Eye (tissue), 1 donor: ENCODE measurements around the gene FEZF1.
"Not testable (repeated sequence)": the region's sequence is repeated elsewhere in the genome, so short reads cannot be mapped to it uniquely, and the experiment has no call there.

Experiments used
- DNase-seq: peaks from one replicate; pipeline ENCODE4 v3.0.0-alpha.2; 2015

FEZF1 gene

DNA sequence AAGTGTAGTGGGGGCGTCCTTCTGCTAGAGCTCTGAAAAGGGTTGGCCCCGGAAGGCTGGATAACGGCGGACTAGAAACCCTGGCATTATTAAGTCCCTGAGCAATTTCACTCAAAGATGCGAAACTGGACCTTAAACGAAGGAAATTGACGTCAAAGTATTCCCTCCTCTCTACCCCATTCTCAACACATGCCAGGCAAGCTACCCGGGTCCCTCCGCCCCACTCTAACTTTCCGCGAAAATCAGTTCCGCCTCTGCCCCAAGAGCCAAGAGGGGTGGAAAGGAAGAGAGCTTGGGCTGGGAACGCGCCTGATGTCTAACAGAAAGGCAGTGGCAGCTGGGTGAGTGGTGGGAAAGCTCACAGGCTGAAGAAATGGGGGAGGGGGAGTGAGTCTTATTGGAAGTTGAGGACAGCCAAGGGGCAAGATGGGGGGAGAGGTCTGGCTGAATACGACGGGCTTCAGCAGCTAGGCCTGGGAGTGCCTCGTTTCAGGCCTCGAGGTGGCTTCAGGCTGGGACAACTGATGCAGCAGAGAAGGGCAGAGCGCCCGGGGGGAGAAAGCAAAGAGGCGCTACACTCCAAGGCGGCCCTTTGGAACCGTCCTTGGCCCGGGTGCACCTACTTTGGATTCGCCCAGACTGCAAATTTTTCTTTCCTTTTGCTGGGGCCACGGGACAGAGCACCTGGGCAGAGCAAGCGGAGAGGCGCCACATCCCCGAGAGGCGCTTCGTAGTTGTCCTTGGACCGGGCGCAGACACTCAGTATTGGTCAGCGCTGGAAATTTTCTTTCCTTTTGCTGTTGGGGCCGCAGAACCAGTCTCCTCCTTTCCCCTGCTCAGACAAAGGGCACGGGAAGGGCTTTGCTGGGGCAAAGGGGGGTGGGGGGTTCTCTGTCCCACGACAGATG lies 2.0 kb upstream of the FEZF1 start:
- DNase-seq = peak; percentile 84

- DNase-seq = peak; percentile 83
These were observed 1.1 kb upstream of the FEZF1 start for GRCh38 chr7:122305475-122306319.

DNA sequence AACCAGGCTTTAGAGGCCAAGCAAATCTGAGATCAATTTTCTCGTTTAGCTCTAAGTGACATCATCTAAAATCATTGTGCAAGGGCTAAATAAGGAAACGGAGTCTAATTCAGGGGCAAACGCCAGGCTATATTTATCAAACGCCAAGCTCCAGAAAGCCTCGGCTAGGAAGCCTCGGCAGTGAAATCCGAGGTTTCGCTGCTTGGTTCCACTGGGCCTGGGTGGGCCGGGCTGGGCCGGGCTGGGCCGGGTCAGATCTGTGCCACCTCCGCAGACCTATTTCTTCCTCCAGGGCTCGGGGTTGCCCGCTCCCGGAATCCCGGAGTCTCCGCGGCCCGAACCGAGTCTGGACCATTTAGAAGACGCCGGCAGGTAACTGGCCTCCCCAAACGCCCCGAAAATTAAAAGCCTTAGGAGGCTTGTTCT lies 459 bp upstream of the FEZF1 start:
- DNase-seq = peak; percentile 74

GRCh38 chr7:122303531-122304318 lies 825 bp downstream of the FEZF1 start:
- peak; percentile 77 for DNase-seq

DNA sequence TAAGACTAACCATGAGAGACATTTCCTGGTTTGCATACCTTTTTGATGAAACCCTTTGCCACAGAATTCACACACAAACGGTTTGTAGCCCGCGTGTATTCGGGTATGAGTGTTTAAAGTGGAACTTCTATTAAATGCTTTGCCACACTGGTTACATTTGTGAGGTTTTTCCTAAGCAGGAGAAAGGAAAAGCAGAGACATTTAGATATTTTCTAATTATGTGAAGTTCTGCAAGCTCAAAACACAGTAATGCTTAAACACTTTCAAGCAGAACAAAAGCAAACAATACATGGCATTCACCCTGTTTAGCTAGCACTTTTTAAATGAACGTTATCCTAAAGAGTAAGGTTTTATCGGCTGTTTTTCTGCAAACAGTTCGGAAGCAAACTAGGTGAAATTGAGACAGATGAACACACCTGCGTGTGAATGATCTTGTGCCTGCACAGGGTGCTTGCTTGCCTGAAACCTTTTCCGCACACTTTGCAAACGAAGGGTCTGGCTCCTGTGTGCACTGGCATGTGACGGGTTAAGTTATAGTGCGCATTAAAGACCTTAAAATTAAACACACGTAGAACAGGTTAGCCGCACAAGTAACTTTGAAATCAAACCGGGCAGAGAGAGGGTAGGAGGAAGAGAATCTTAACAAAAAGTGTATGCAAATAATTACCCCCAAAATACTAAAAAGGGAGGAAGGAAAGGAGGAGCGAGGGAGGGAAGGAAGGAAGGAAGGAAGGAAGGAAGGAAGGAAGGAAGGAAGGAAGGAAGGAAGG lies 1.6 kb downstream of the FEZF1 start:
- peak; percentile 76 for DNase-seq

DNA sequence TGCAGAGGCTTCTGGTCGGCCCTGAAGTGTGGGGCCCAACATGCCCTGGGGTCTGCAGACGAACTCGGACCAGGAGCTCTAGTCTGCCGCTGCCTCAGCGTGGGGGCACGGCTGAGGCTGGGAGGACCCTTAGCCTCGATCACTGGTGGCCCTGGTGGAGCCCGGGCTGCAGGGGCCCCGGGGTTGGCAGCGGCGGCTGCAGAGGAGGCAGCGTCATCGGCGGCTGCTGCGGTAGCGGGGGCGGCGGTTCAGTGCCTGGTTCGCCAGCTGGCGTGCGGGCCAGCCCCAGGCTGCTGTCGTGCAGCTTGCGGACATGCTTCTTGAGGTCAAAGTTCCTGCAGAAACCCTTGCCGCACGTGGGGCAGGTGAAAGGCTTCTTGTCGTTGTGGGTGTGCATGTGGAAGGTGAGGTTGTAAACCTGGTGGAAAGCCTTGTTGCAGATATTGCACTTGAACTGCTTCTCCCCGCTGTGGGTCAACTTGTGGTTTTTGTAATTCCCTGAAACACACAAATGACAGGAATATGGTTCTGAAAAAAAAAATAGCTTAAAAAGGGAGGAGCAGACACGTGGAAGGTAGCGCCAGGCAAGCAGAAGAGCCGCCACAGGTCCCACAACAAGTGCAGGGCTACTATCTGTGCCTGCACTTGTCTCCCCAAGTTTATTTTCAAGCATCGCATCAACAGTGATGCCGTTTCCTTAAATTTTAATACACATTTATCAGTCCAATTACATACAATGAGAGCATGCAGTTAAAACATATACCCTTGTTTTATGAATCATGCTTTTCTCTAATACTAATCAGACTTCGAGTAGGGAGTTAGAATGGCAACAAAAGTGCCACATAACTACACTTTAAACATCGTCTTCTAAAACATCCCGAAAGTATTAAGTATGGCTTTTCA lies 2.4 kb downstream of the FEZF1 start:
- peak; percentile 79 for DNase-seq

GRCh38 chr7:122300956-122301833 lies 3.4 kb downstream of the FEZF1 start:
- DNase-seq = peak; percentile 64

DNA sequence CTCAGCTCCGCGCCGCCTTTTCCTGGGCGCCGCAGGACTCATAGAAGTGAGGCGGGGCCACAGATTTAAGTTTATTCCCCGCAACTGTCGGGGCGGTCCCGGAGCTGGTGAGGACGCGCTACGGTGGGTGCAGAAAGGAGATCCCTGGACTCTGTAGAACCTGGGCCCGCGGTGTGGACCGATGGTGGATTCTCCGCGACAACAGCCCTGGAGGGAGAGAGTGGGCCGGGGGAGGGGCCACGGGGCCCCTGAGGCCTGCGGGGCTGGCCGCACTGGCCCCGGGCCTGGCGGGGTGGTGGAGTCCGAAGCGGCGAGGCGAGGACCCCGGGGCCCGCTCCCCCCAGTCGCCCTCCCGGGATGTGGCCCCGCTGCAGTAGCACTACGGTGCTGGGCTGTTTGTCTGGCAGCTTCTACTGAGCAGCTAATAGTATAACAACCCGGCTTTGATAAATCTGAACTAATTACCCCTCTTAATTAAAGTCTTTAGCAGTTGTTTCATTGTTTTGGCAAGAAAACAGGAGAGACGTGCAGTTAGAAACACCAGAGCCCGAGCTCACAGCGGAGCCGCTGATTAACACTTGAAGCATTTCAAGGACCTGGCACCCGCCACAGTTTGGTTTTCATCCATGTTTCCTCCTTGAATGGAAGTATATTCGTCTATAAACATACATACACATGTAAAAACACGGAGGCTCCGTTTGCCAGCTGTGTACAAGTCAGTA lies 4.2 kb downstream of the FEZF1 start:
- DNase-seq = peak; percentile 77

DNA sequence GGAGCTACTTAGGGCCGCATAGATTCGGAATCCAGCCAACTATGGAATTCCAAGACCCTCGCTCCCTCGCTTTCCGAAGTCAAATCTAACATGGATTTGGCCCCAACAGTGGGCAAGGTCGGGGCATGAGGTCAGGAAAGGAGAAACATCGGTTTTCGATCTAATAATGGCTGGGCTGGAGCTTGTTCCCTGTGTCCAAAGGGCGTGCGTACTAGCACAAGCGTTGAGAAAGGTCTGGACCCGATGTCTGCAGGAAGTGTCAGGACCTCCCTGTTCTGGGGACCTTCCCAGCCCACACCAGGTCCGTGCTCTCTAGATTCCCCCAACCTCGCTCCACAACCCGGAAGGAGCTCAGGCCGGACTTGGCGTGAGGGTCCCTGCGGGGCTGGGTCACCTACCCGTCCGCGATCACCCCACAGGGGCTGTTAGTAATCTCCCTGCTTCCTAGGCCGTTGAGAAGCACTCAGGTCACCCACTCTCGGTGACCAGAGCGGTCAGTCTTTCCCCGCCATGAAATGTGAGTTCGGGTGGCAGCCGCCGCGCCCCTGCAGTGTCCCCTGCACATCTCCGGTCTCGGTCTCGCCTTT lies 4.8 kb downstream of the FEZF1 start:
- peak; percentile 67 for DNase-seq

DNA sequence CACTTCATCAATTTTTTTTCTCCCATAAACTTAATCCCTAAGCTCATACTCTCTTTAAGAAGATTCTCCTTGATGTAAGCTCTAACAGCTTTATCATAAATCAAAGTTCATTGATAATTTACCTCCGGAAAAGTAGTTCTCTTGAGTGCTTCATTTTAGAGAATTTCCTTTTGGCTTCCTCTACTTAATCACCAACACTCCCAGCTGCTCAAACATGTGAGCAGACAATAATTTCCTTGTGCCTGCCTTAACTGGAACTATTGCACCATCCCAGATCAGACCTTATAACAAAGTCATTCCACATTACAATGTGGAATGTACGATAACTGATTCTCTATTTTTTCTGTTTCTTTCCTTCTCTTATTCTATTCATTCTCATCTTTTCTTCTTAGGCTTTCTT lies 5.9 kb downstream of the FEZF1 start:
- peak; percentile 4 for DNase-seq

DNA sequence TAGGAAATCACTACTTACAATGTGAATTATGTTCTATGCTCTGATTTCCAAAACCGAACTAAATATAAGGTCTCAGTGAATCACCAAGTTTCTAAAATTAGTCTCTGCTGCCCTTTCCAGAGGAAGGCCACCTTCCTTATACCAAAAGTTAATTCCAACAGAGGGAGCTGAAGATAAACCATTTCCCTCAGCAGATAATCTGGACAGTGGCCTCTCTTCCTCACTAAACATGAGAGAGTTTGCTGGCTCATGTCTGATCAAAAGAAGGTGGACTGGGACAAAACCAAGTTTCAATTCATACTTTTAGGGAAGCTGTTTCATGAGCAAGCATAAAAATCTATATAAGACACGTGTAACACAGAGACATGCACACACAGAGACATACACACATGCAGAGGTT lies 6.4 kb downstream of the FEZF1 start:
- peak; percentile 1 for DNase-seq

GRCh38 chr7:122291189-122291588 lies 13.4 kb downstream of the FEZF1 start:
- DNase-seq = no peak

DNA sequence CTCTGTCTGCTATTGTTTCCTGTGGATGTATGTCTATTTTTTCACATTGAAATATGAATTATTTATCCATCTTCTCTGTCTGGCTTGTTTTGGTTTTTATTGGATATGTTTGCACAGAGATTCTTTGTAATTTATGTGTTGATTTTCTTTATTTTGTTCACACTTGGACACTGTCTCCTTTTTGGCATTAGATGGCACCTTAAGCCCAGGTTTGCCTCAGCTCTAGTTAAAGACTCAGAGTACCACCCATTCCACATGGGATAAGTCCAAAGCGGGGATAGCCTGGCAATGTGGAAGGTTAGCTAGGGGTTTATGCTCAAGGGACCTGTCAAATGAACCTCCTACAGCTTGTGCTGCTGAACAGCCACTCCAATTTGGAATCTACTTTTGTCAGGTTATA lies 14.1 kb downstream of the FEZF1 start:
- no peak for DNase-seq

- no peak for DNase-seq
These were observed 15.1 kb downstream of the FEZF1 start for GRCh38 chr7:122289426-122289825.

DNA sequence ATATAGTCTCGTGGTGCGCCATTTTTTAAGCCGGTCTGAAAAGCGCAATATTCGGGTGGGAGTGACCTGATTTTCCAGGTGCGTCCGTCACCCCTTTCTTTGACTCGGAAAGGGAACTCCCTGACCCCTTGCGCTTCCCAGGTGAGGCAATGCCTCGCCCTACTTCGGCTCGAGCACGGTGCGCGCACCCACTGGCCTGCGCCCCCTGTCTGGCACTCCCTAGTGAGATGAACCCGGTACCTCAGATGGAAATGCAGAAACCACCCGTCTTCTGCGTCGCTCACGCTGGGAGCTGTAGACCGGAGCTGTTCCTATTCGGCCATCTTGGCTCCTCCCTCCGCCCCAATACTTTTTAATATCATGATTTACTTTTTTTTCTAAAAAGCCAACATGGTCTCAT lies 19.9 kb downstream of the FEZF1 start:
- DNase-seq = not testable (repeated sequence)

DNA sequence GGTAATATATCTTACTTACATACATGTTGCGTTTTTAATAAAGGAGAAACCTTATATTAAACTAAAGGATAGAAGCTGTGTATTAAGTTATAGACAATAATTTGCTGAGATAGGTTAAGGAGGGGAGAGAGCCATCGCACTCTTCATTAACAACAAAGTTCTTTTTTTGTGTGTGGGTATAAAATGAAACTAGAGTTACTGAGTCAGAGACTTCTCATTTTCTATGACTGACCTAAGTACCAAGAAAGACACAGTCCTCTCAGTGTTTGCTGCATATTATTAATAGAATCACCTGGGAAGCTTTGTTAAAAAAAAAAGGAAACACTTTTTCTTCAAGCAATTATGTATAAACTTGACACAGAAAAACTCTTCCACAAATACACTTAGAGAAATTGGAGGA lies 31.4 kb downstream of the FEZF1 start:
- DNase-seq = no peak

DNA sequence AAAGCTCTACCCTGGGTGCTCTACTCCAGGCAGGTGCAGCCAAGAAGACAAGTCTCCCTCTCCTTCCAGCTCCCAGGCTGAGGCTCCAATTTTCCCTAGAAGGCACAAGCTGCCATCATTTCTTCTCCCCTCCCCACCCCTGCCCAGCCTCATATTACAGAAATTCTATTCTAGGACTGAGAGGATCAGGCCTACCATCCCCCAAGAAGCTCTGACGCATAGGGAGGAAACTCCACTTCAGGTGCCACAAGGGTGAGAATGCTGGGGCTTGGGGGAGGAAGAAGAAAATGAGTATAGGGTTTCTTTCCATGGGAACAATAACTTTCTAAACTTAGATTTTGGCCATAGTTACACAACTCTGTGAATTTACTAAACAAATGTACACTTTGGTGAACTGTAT lies 35.3 kb downstream of the FEZF1 start:
- DNase-seq = no peak

- no peak for DNase-seq
These were observed 36.4 kb downstream of the FEZF1 start for GRCh38 chr7:122268101-122268500.

DNA sequence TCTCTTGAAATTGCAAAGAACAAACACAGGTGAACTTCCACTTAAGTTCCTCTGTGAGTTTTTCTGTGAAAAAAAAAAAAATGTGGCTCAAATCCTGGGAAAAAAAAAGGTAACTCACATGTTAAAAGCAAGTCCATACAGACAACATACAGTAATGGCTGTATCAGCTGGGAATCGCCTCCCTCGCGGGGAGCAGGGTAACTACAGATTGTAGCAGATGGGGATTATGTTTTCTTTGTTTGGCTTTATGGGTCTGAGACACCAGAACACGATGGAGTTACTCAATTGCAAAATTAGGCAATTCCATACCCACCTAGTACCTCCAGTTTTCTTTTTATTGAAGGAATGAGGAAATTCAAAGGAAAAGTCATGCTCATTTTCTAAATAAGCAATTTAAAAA lies 42.3 kb downstream of the FEZF1 start:
- no peak for DNase-seq
